Tibial nerve (tissue), 3 donors: ENCODE results near the gene MOB3A.

Experiments
- POLR2A ChIP-seq, 2 donors: fragments of 450-650 bp; IDR thresholded peaks; one replicate each; pipeline ENCODE4 v1.6.1; 2017; ENCODE audit warnings: antibody characterized with exemption in 2 of 2, mild to moderate bottlenecking in 2 of 2, moderate library complexity in 2 of 2
- TF ChIP-seq, protein P1 (sequence below), 5 experiments: fragments of 200-600 bp in 3 of 5; fragments of 450-650 bp in 2 of 5; sonication (generic) in 3 of 5; IDR thresholded peaks; one replicate each; pipeline ENCODE4 v1.5.1; 2016 to 2019; ENCODE audit warnings: antibody characterized with exemption in 5 of 5, mild to moderate bottlenecking in 3 of 5, moderate library complexity in 2 of 5

DNA sequence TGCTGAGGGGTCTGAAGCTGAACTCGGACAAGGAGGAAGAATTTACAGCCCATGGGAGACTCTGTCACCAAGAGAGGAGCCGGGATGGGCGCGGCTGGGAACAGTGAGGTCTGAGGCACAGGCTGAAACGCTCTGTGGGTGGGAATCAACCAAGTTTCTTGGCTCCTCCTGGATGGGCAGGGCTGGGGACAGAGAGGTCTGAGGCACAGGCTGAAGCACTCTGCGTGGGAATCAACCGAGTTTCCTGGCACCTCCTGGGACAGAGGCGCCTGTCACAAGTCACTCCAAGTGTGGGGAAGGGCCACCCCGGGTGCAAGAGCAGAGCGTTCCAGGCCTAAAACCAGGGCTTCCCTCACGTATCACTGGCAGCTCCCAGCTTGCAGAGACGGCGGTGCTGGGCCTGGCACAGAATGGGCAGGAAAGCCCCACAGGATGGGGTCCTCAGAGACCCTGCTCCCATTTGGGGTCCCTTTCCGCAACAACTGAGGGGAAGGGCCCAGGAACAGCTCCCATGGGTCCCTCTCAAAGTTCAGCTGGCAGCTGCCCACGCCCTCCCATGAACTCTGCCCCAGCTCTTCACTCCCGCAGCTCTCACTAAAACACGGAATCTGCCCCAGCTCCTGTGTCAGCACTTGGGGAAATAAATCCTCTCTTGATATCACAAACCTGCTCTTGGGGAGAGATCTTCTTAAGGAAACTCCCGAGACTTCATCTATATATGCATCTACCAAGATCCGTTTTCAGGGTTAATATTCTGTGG lies 36.8 kb upstream of the MOB3A start:
- TF ChIP-seq, protein P1, sequence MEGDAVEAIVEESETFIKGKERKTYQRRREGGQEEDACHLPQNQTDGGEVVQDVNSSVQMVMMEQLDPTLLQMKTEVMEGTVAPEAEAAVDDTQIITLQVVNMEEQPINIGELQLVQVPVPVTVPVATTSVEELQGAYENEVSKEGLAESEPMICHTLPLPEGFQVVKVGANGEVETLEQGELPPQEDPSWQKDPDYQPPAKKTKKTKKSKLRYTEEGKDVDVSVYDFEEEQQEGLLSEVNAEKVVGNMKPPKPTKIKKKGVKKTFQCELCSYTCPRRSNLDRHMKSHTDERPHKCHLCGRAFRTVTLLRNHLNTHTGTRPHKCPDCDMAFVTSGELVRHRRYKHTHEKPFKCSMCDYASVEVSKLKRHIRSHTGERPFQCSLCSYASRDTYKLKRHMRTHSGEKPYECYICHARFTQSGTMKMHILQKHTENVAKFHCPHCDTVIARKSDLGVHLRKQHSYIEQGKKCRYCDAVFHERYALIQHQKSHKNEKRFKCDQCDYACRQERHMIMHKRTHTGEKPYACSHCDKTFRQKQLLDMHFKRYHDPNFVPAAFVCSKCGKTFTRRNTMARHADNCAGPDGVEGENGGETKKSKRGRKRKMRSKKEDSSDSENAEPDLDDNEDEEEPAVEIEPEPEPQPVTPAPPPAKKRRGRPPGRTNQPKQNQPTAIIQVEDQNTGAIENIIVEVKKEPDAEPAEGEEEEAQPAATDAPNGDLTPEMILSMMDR (IDR thresholded peaks at IDR 0.05) = no peak
- no peak for TF ChIP-seq POLR2A (IDR thresholded peaks at IDR 0.05)
